ENCODE data around the gene FCER1G.

Gene FCER1G

GRCh38 chr1:161266202-161266601, 51.1 kb downstream of the FCER1G start:
- no peak for DNase-seq (ENCODE audit: low read depth in 2 of 2)

GRCh38 chr1:161266836-161267235, 51.7 kb downstream of the FCER1G start:
- no peak for DNase-seq (ENCODE audit: low read depth in 2 of 2)

GRCh38 chr1:161267321-161267720, 52.2 kb downstream of the FCER1G start:
- DNase-seq (ENCODE audit: low read depth in 2 of 2): no peak
